Stomach (tissue), 4 donors: ENCODE results near the gene ISOC1.

Experiments used
- CTCF ChIP-seq, 7 experiments: fragments of 450-650 bp in 4 of 7; fragments of 200-600 bp in 3 of 7; sonication (generic) in 3 of 7; IDR thresholded peaks; one replicate each; pipeline ENCODE4 v1.5.1; 2016 to 2019; ENCODE audit warnings: antibody characterized with exemption in 7 of 7, control low read depth in 2 of 7, mild to moderate bottlenecking in 1 of 7
- POLR2A ChIP-seq, 4 donors: fragments of 450-650 bp; IDR thresholded peaks; one replicate each; pipeline ENCODE4 v1.6.1; 2016; ENCODE audit warnings: antibody characterized with exemption in 4 of 4, control low read depth in 2 of 4, mild to moderate bottlenecking in 1 of 4, moderate library complexity in 1 of 4
- POLR2AphosphoS5 ChIP-seq, 3 donors: sonication (generic); formaldehyde crosslinking; IDR thresholded peaks; one replicate each; pipeline ENCODE4 v1.6.1; 2016; ENCODE audit warnings: antibody characterized with exemption in 3 of 3

- TF ChIP-seq CTCF (IDR thresholded peaks at IDR 0.05) (no peak), POLR2AphosphoS5 (IDR thresholded peaks at IDR 0.05) (no peak), POLR2A (IDR thresholded peaks at IDR 0.05) (no peak)
Measured at GRCh38 chr5:129141078-129141477, 46.5 kb downstream of the ISOC1 start.
